IMR-90 (cell line): ENCODE data around the gene OCEL1. TPM values are rescaled to one million over a fixed set of nuclear protein-coding genes. Genes with fewer than 3 reads are reported as not detected.
"Not testable (repeated sequence)": the region's sequence is repeated elsewhere in the genome, so short reads cannot be mapped to it uniquely, and the experiment has no call there.

Experiments
- ATAC-seq: fragments of 200-7000 bp; cut with Tn5 transposase; 2 replicates; pipeline ENCODE4 v1.9.1; 2020; ENCODE audit warnings: low read depth, mild to moderate bottlenecking, moderate library complexity
- BruUV-seq: library from RNA; stranded (reverse); fragments of 400-500 nt; replicated peaks from 2 replicates; lab custom pipeline; 2021; lab: Mats Ljungman, UMichigan
- CTCF ChIA-PET: fragments of 300-600 bp; formaldehyde crosslinking; extraction: SDS; loops from one replicate; lab custom pipeline; 2021; ENCODE audit warnings: antibody characterized with exemption; lab: Yijun Ruan, JAX
- POLR2A ChIA-PET: fragments of 300-600 bp; sonication (Branson Sonifier 250); formaldehyde crosslinking; loops from one replicate; lab custom pipeline; 2022; ENCODE audit warnings: antibody characterized with exemption; ENCODE audit not compliant: unreplicated experiment; lab: Charles Lee
- DNase-seq: peaks from one replicate; pipeline ENCODE4 v3.0.0; 2013
- H2AFZ ChIP-seq: replicated peaks from 2 replicates; pipeline ENCODE3; 2013; ENCODE audit warnings: low read length, mild to moderate bottlenecking; ENCODE audit not compliant: poor library complexity
- H2AK5ac ChIP-seq: 2 replicates; pipeline ENCODE4 v1.6.1; 2013; ENCODE audit warnings: low read depth, low read length, inconsistent platforms
- H2AK9ac ChIP-seq: replicated peaks from 2 replicates; pipeline ENCODE3; 2013; ENCODE audit warnings: mild to moderate bottlenecking, low read depth, low read length, moderate library complexity; ENCODE audit not compliant: poor library complexity
- H2BK120ac ChIP-seq: 2 replicates; pipeline ENCODE4 v1.6.1; 2013; ENCODE audit warnings: low read depth, low read length, inconsistent platforms
- H2BK15ac ChIP-seq: 3 replicates; pipeline ENCODE4 v1.6.1; 2013; ENCODE audit warnings: low read depth, low read length, inconsistent platforms
- H2BK20ac ChIP-seq: 2 replicates; pipeline ENCODE4 v1.6.1; 2013; ENCODE audit warnings: low read depth, mild to moderate bottlenecking, inconsistent platforms, low read length, moderate library complexity
- H2BK5ac ChIP-seq: 2 replicates; pipeline ENCODE4 v1.6.1; 2013; ENCODE audit warnings: mild to moderate bottlenecking, low read depth, low read length, inconsistent platforms; ENCODE audit not compliant: poor library complexity, severe bottlenecking
- H3K14ac ChIP-seq: replicated peaks from 2 replicates; pipeline ENCODE4 v1.6.1; 2013; ENCODE audit warnings: low read depth, low read length, inconsistent platforms
- H3K18ac ChIP-seq: 2 replicates; pipeline ENCODE4 v1.6.1; 2013; ENCODE audit warnings: low read depth, low read length, control low read depth
- H3K23ac ChIP-seq: 2 replicates; pipeline ENCODE4 v1.6.1; 2013; ENCODE audit warnings: low read depth, low read length, inconsistent platforms
- H3K27ac ChIP-seq: 2 replicates; pipeline ENCODE4 v1.5.1; 2013; ENCODE audit warnings: mild to moderate bottlenecking, control low read depth, low read length; ENCODE audit not compliant: insufficient read depth
- H3K27me3 ChIP-seq: 2 replicates; pipeline ENCODE4 v1.6.1; 2013; ENCODE audit warnings: low read length; ENCODE audit not compliant: control insufficient read depth, insufficient read depth
- H3K36me3 ChIP-seq: 2 replicates; pipeline ENCODE4 v1.6.1; 2013; ENCODE audit warnings: low read length, mixed read lengths; ENCODE audit not compliant: control insufficient read depth, insufficient read depth
- H3K4ac ChIP-seq: 2 replicates; pipeline ENCODE4 v1.6.1; 2013; ENCODE audit warnings: low read depth, low read length, inconsistent platforms
- H3K4me1 ChIP-seq: 2 replicates; pipeline ENCODE4 v1.6.1; 2013; ENCODE audit warnings: low read length, mixed read lengths; ENCODE audit not compliant: control insufficient read depth, insufficient read depth
- H3K4me2 ChIP-seq: 2 replicates; pipeline ENCODE4 v1.6.1; 2013; ENCODE audit warnings: low read depth, mild to moderate bottlenecking, control low read depth, low read length, moderate library complexity
- H3K4me3 ChIP-seq: 2 replicates; pipeline ENCODE4 v1.5.1; 2013; ENCODE audit warnings: low read depth, mild to moderate bottlenecking, control low read depth, low read length, moderate library complexity; ENCODE audit not compliant: insufficient read depth
- H3K56ac ChIP-seq: 2 replicates; pipeline ENCODE4 v1.6.1; 2013; ENCODE audit warnings: low read length, inconsistent platforms; ENCODE audit not compliant: insufficient read depth; ENCODE audit errors: extremely low read depth
- H3K79me1 ChIP-seq, 2 experiments: 2 replicates each; pipeline ENCODE4 v1.6.1; 2013; ENCODE audit warnings: low read length in 2 of 2, inconsistent platforms in 1 of 2, low read depth in 1 of 2
- H3K9ac ChIP-seq: 2 replicates; pipeline ENCODE4 v1.6.1; 2013; ENCODE audit warnings: low read depth, low read length, control low read depth
- H3K9me1 ChIP-seq: 2 replicates; pipeline ENCODE4 v1.6.1; 2013; ENCODE audit warnings: low read length, inconsistent platforms; ENCODE audit not compliant: insufficient read depth
- H3K9me3 ChIP-seq: 2 replicates; pipeline ENCODE4 v1.6.1; 2013; ENCODE audit warnings: low read length; ENCODE audit not compliant: control insufficient read depth, insufficient read depth
- H4K20me1 ChIP-seq: 2 replicates; pipeline ENCODE4 v1.6.1; 2013; ENCODE audit warnings: low read length, inconsistent platforms; ENCODE audit not compliant: insufficient read depth
- H4K5ac ChIP-seq: 2 replicates; pipeline ENCODE4 v1.6.1; 2013; ENCODE audit warnings: mild to moderate bottlenecking, low read depth, low read length, control low read depth
- H4K8ac ChIP-seq, 2 experiments: 2 replicates each; pipeline ENCODE4 v1.6.1; 2013; ENCODE audit warnings: low read depth in 2 of 2, low read length in 2 of 2, control low read depth in 1 of 2, inconsistent platforms in 1 of 2
- H4K91ac ChIP-seq: 2 replicates; pipeline ENCODE4 v1.6.1; 2013; ENCODE audit warnings: low read depth, low read length, inconsistent platforms; ENCODE audit not compliant: insufficient read depth
- WGBS, 2 experiments: methylation state at CpG; one replicate each; pipeline versions ENCODE4 v1.1.5 to v1.1.7; 2013; ENCODE audit warnings: missing lambda C conversion rate in 2 of 2; ENCODE audit not compliant: insufficient read length in 1 of 2; ENCODE audit errors: extremely low coverage in 2 of 2; 5-methylcytosine and 5-hydroxymethylcytosine counted together
- dilution Hi-C: fragments of 300-500 bp; cut with HindIII; formaldehyde crosslinking; loops from one replicate; pipeline ENCODE4 v1.14.3; 2018; ENCODE audit warnings: low sequenced_read_pairs; ENCODE audit not compliant: unreplicated experiment
- in situ Hi-C: fragments of 300-500 bp; cut with MboI; formaldehyde crosslinking; loops from 3 replicates; pipeline ENCODE4 v1.14.3; 2019; ENCODE audit warnings: low sequenced_read_pairs, inconsistent platforms, mixed read lengths
- intact Hi-C: fragments of 100-400 bp; cut with micrococcal nuclease; formaldehyde crosslinking; loops from 2 replicates; pipeline ENCODE4 v1.10.0; 2022
- polyA plus RNA-seq, 3 experiments: library from polyadenylated mRNA; depleted of rRNA; stranded (reverse); fragments of >200 nt; gene quantifications; 2 replicates each; pipeline ENCODE4 v1.2.3, GENCODE V29; 2012; ENCODE audit warnings: low replicate concordance in 1 of 3
- total RNA-seq: library from RNA; depleted of rRNA; stranded (reverse); fragments of >200 nt; gene quantifications from 2 replicates; pipeline ENCODE4 v1.2.3, GENCODE V29; 2012

Gene OCEL1
- total and polyA plus RNA-seq, 2 of the 4 experiments (the other 2 are of a cell fraction): 1.1 to 7.2 TPM

- H4K91ac ChIP-seq, H3K4me1 ChIP-seq, DNase-seq, in situ Hi-C loops, H3K4ac ChIP-seq, H2BK15ac ChIP-seq, H3K4me3 ChIP-seq, H3K18ac ChIP-seq, H3K27ac ChIP-seq, H2AFZ ChIP-seq, H4K8ac ChIP-seq, H2AK9ac ChIP-seq, H2AK5ac ChIP-seq, H3K9me3 ChIP-seq, H4K5ac ChIP-seq, H3K9me1 ChIP-seq, H3K14ac ChIP-seq, ATAC-seq, H4K20me1 ChIP-seq, H2BK120ac ChIP-seq, H3K9ac ChIP-seq, CTCF ChIA-PET, dilution Hi-C loops, H2BK5ac ChIP-seq, POLR2A ChIA-PET, H3K56ac ChIP-seq, intact Hi-C loops, H3K23ac ChIP-seq, H2BK20ac ChIP-seq, H3K27me3 ChIP-seq, H3K79me1 ChIP-seq, BruUV-seq, H3K4me2 ChIP-seq: not testable (repeated sequence)
- peaks cover 44% of the 10 kb centered on the region for H3K36me3 ChIP-seq
- no CpG with 5 or more reads among the region's 3 CpGs for WGBS, 2 experiments
Measured at GRCh38 chr19:17274892-17275291, 48.9 kb downstream of the OCEL1 start.
